Measurements from ENCODE around the gene RBBP8NL.

Gene RBBP8NL

DNA sequence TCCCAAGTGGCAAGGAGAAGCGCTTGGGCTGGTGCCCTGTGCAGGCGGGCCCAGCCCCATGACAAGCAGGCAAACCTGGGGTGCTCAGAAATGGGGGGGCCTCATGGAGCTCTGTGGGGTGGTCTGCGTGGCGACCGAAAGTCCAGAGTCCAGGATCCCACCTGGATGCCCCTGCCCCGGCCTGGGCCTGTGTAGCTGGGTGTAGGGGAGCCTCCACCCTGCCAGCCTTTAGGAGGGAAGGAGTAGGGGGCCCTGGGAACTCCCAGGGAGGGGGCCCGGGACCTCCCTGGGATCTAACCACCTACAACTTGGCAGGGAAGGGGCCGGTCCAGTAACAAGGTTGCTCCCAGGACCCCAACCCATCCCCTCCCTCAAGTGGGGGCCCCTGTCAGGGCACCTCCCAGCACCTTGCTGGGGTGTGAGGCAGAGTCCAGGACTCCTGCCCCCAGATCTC, 55.7 kb downstream of the RBBP8NL start:
- no peak for DNase-seq

DNA sequence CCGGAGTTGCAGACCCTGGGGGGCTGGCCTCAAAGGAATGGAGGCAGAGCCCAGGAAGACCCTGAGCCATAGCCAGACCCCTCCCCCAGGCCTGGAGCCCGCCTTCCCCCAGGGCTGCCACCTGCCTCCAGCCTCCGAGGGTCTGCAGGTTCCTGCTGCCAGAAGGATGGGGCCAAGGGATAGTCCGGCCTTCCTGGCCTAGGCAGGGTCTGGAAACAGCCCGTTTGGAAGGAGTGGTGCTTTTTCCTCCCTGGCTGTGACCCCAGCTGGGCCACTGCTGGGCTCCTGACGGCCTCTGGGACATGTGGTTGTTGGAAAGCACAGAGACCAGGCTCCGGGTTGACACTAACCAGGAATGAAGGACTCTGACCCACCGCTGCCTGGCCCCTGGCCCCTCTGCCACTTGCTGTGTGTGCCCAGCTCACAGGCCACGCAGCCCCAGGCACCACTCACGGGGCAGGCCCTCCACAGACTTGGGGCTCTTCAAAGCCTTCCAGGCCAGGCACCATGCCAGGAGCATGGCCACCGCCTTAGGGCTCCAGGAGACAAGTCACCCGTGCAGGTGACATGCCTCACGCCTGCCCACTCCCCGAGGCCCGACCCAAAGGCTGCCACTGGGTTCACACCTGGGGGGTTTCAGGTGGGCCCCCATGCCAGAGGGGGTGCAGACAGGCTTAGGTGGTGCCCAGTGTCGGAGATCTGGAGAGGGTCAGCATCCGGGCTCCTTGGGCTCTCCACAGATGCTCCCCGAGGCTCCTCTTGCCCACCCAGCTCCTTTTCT, 56.3 kb downstream of the RBBP8NL start:
- DNase-seq: no peak

DNA sequence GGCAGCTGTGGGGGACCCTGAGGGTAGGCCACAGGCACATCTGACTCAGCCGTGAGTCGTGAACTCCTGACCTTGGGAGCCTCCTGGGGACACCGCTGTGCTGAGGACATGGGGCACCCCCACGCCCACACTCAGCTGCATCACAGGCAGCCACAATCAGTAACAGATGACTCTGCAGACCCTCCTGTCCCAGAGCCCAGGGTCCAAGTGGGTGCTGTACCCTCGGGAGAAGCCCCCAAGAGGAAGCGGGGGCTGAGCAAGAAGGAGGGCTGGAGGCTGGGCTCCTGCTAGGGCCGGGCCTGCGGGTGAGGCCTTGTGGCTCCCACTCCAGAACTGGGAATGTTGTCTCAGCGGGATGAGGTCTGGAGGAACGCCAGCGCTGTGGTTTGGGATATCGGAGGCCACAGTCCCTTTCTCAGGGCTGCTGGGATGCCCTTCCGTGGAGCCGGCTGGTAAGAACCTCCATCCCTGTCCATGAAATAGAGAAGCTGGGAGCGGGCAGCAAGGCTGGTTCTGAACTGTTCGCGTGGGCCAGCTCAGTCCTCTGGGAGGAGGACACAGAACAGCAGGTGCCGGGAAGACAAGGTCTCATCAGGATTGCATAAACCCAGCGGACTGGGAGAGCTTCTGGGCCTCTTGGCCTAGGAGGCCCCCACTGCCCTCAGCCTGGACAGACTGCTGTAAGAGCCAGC, 57.1 kb downstream of the RBBP8NL start:
- DNase-seq: peak; percentile 49 to 74

GRCh38 chr20:62369815-62370114, 57.6 kb downstream of the RBBP8NL start:
- no peak for DNase-seq

GRCh38 chr20:62368976-62369814, 58.1 kb downstream of the RBBP8NL start:
- DNase-seq: no peak

- DNase-seq: no peak
Measured at GRCh38 chr20:62368392-62368975, 58.9 kb downstream of the RBBP8NL start.

- no peak for DNase-seq
Measured at GRCh38 chr20:62367633-62368391, 59.5 kb downstream of the RBBP8NL start.

GRCh38 chr20:62367136-62367632, 60.2 kb downstream of the RBBP8NL start, which contains the start of gene LAMA5:
LAMA5 (minus strand) TSS chr20:62367312; CDS start chr20:62367245, 67 bp downstream.
- DNase-seq: no peak

DNA sequence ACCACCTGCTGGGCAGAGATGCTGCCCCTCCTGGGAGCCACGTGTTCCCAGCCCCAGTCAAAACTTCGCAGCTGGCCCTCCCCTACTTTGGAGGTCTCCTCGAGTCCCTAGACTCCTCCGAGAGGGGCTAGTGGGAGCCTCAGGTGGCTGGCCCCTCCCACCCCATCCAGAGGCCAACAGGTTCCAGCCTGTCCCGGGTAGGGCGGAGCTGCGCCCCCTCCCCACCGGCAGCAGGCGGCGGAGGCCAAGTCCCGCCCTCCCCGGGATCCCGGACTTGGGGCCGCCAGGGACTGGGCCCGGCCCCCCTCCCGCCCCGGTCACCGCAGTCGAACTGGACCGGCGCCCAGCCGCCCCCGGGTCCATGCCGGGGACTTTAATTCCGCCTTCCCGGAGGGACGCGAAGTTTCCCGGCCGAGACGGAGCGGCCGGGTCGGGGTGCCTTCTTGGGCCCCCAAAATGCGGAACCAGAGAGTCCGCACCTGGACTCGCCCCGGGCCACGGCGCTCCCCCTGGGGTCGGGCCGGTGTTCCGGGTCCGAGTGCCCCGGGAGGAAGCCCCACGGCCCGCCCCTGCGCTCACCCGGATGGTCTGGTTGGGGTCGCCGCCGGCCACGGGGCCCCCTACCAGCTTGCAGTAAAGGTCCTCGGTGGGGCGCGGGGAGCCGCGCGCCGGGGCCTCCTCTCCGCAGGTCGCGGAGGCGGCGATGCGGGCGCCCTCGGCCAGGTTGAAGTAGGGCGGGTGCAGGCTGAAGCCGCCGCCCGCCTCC, 60.8 kb downstream of the RBBP8NL start:
- DNase-seq: no peak

- DNase-seq: no peak
Measured at GRCh38 chr20:62365814-62366369, 61.4 kb downstream of the RBBP8NL start.

DNA sequence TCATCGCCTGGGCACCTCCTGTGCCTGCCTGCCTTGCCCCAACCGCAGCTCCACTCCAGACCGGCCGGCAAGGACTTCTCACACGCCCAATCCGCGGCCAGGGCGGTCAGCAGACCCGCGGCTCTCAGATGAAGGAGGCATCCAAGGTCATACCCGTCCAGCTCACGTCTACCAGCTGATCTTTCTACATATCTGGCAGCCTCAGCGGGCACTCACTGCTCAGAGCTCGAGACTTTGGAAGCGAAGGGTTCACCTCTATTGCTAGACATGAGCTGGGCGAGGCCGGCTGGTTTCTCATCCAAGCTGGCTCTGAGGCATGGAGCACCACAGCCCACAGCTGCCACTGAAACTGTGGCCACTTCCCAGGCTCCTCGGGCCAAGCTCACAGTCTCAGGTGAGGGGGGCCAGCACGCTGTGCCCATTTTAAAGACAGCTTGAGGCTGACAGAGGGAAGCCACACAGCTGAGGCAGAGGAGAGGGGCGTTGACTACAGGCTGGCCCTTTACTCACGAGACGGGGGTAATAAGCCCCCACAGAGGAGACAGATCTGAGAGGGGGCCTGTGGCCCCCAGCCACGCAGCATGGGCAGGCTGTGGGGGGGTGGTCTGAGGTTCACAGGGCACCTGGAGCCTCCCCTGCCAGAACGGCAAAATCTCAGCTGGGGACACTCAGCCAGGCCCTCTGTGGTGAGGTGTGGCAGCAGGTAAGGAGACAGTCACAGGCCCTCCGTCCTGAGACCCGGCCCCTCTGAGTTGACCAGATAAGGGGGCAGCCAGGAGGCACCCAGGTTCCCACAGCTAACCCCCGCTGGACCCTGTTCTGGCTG, 62.2 kb downstream of the RBBP8NL start:
- no peak for DNase-seq

- DNase-seq: no peak
Measured at GRCh38 chr20:62363920-62364851, 63.2 kb downstream of the RBBP8NL start.

- no peak for DNase-seq
Measured at GRCh38 chr20:62362991-62363919, 64.1 kb downstream of the RBBP8NL start.

- no peak for DNase-seq
Measured at GRCh38 chr20:62362590-62362940, 64.8 kb downstream of the RBBP8NL start.

GRCh38 chr20:62361799-62362589, 65.3 kb downstream of the RBBP8NL start:
- no peak for DNase-seq

DNA sequence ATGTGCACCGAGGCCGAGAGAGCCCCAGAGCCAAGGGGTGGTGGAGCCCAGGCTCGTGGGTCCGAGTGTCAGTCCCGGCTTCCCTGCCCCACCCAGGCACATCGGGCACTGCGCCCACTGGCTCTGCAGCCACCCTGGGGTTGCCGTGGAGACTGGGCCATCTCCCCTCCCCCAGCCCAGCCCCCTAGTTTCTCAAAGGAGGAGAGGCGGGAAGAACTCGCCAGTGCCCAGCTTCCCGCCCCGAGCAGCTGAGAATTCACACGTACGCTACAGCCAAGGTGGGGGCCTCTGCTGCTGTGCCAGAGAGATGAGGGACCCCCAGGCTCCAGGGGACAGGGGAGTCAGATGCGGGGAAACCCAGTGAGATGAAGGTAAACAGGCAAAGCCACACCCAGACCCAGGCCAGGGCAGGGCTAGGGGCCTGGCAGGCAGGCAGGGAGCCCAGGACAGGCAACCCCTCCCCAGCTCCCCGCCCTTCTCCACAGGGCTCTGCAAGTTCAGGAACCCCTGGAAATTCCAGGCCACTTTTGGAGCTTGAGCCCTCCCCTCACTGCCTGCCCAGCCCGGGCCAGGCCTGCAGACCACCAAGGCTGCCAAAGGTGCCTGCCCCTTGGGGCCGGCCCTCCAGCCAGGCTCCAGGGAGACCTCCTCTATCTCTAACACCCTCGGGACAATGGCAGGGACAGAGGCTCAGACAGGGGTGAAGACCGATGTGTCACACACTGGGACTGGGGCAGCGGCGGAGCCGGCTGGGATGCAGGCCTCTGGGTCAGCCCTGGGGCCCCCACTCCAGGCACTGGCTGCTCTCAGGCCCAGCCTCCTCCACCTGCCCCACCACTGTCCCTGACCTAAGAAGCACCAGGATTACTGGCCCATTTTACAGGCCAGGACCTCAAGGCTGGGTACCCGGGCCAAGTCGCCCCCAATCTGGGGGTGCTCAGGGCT, 66.2 kb downstream of the RBBP8NL start:
- no peak for DNase-seq

All from inflammatory macrophage treated with lipopolysaccharide for 1 hour (primary cell).